SU-DHL-6 (cell line): ENCODE data around the gene AGPAT3.

Experiments used
- H2AFZ ChIP-seq: fragments of 200-600 bp; sonication (generic); 2 replicates; pipeline ENCODE4 v1.6.1; 2014; ENCODE audit warnings: low read depth, mild to moderate bottlenecking, moderate library complexity, mixed read lengths, antibody characterized with exemption, low read length; ENCODE audit not compliant: severe bottlenecking
- H3F3A ChIP-seq: fragments of 200-600 bp; shearing (Covaris generic); 2 replicates; pipeline ENCODE4 v1.6.0; 2016; ENCODE audit warnings: antibody characterized with exemption, mild to moderate bottlenecking; ENCODE audit not compliant: insufficient read depth
- H3K27ac ChIP-seq: fragments of 200-600 bp; sonication (generic); 2 replicates; pipeline ENCODE4 v1.5.1; 2016; ENCODE audit warnings: low read depth, mild to moderate bottlenecking, low read length, moderate library complexity, mixed read lengths
- H3K27me3 ChIP-seq: fragments of 200-600 bp; sonication (generic), shearing (Covaris generic); 2 replicates; pipeline ENCODE4 v1.6.0; 2014; ENCODE audit warnings: mild to moderate bottlenecking, low read length
- H3K36me3 ChIP-seq: fragments of 200-600 bp; sonication (generic); 2 replicates; pipeline ENCODE4 v1.6.1; 2014; ENCODE audit warnings: mild to moderate bottlenecking, low read length, mixed read lengths
- H3K4me2 ChIP-seq: fragments of 300-600, 200-600 bp; shearing (Covaris generic), sonication (generic); 2 replicates; pipeline ENCODE4 v1.6.0; 2014; ENCODE audit warnings: low read length, low read depth, mild to moderate bottlenecking; ENCODE audit not compliant: poor library complexity, severe bottlenecking
- H3K4me3 ChIP-seq: fragments of 200-600 bp; sonication (generic); 2 replicates; pipeline ENCODE4 v1.5.1; 2014; ENCODE audit warnings: antibody characterized with exemption, low read length, mild to moderate bottlenecking, mixed read lengths; ENCODE audit not compliant: insufficient read depth, poor library complexity, severe bottlenecking
- H3K79me2 ChIP-seq: fragments of 200-600 bp; sonication (generic); 2 replicates; pipeline ENCODE4 v1.6.1; 2014; ENCODE audit warnings: mild to moderate bottlenecking, low read length, moderate library complexity; ENCODE audit not compliant: insufficient read depth
- H3K9ac ChIP-seq: fragments of 200-600 bp; sonication (generic); 2 replicates; pipeline ENCODE4 v1.7.0; 2014; ENCODE audit warnings: mild to moderate bottlenecking, low read length
- H3K9me2 ChIP-seq: fragments of 200-600 bp; sonication (generic); replicated peaks from 2 replicates; pipeline ENCODE4 v1.6.1; 2014; ENCODE audit warnings: low read length; ENCODE audit not compliant: insufficient read depth
- H3K9me3 ChIP-seq: fragments of 200-600 bp; sonication (generic); 2 replicates; pipeline ENCODE4 v1.6.1; 2014; ENCODE audit warnings: low read length, mixed read lengths; ENCODE audit not compliant: insufficient read depth
- H4K20me1 ChIP-seq: fragments of 200-600 bp; sonication (generic); 2 replicates; pipeline ENCODE4 v1.6.1; 2014; ENCODE audit warnings: low read depth, mild to moderate bottlenecking, antibody characterized with exemption, low read length, moderate library complexity, mixed read lengths
- CTCF ChIP-seq: fragments of 200-600 bp; sonication (generic); IDR thresholded peaks from one replicate; pipeline ENCODE4 v1.5.1; 2017; ENCODE audit warnings: antibody characterized with exemption, mild to moderate bottlenecking, low read length, moderate library complexity; ENCODE audit not compliant: insufficient read depth, poor library complexity, severe bottlenecking
- EZH2phosphoT487 ChIP-seq: fragments of 200-600 bp; sonication (generic), shearing (Covaris generic); conservative IDR thresholded peaks from 2 replicates; pipeline ENCODE4 v1.6.1; 2018; ENCODE audit warnings: mild to moderate bottlenecking, antibody characterized with exemption, low read length, moderate library complexity, mixed read lengths

Gene AGPAT3

GRCh38 chr21:43825242-43825935 lies 39.6 kb upstream of the AGPAT3 start:
- Histone ChIP-seq H4K20me1 (no peaks in the 10 kb centered on the region), H3F3A (no peaks in the 10 kb centered on the region), H3K4me2 (no peak overlapping the region), H2AFZ (no peak overlapping the region), H3K9me3 (no peaks in the 10 kb centered on the region), H3K27ac (no peak overlapping the region), H3K9ac (no peak overlapping the region), H3K9me2 (no peaks in the 10 kb centered on the region), H3K36me3 (no peaks in the 10 kb centered on the region), H3K79me2 (no peaks in the 10 kb centered on the region), H3K27me3 (no peaks in the 10 kb centered on the region), H3K4me3 (no peak overlapping the region)
- TF ChIP-seq EZH2phosphoT487 (no peak), CTCF (no peak)

- no peak for TF ChIP-seq CTCF
- no peak overlapping the region for H3K9ac ChIP-seq
Observed at GRCh38 chr21:43825936-43826622, 38.9 kb upstream of the AGPAT3 start.

GRCh38 chr21:43826623-43826974 lies 38.4 kb upstream of the AGPAT3 start:
- Histone ChIP-seq H3K27me3 (no peaks in the 10 kb centered on the region), H3K36me3 (no peaks in the 10 kb centered on the region), H3K9ac (no peak overlapping the region), H3K9me2 (no peaks in the 10 kb centered on the region), H2AFZ (no peak overlapping the region), H3K9me3 (no peaks in the 10 kb centered on the region), H3K79me2 (no peaks in the 10 kb centered on the region), H4K20me1 (no peaks in the 10 kb centered on the region), H3K4me2 (no peak overlapping the region), H3F3A (no peaks in the 10 kb centered on the region), H3K27ac (no peak overlapping the region), H3K4me3 (no peak overlapping the region)
- TF ChIP-seq EZH2phosphoT487, result no peak
- TF ChIP-seq CTCF, result no peak

More at GRCh38 chr21:43825936-43826622, 38.9 kb upstream of the AGPAT3 start:
- H3K27ac ChIP-seq, result no peak overlapping the region
- no peaks in the 10 kb centered on the region for H4K20me1 ChIP-seq
- H3K4me2 ChIP-seq, result no peak overlapping the region
- no peaks in the 10 kb centered on the region for H3K9me3 ChIP-seq
- H3F3A ChIP-seq, result no peaks in the 10 kb centered on the region
- H3K4me3 ChIP-seq, result no peak overlapping the region
- H3K36me3 ChIP-seq, result no peaks in the 10 kb centered on the region
- H2AFZ ChIP-seq, result no peak overlapping the region
- no peaks in the 10 kb centered on the region for H3K27me3 ChIP-seq
- H3K79me2 ChIP-seq, result no peaks in the 10 kb centered on the region
- H3K9me2 ChIP-seq, result no peaks in the 10 kb centered on the region
